Pancreas (tissue), 10 donors: ENCODE results near the gene EFNA4. TPM values are rescaled to one million over a fixed set of nuclear protein-coding genes. Genes with fewer than 3 reads are reported as not detected.

Experiments used
- ATAC-seq, 4 donors: fragments of 200-7000 bp; cut with Tn5 transposase; one replicate each; pipeline versions ENCODE4 v1.8.0 to v1.9.1; 2020; ENCODE audit warnings: mild to moderate bottlenecking in 4 of 4, moderate library complexity in 4 of 4
- DNase-seq, 6 donors: peaks; one replicate each; pipeline ENCODE4 v3.0.0-alpha.2; 2020
- FAIRE-seq: peaks from 2 replicates; lab custom pipeline; 2012; peaks lifted over from hg19 to GRCh38; lab: Jason Lieb, UNC
- H3K27ac ChIP-seq, 4 donors: fragments of 200-600 bp; sonication (generic); 1 replicate in 3 of 4; 2 replicates in 1 of 4; pipeline versions ENCODE4 v1.5.0 to v1.8.0; 2020
- H3K27me3 ChIP-seq, 4 donors: fragments of 200-600 bp; one replicate each; pipeline ENCODE4 v1.8.0; 2021
- H3K36me3 ChIP-seq, 3 donors: fragments of 200-600 bp; sonication (generic) in 1 of 3; one replicate each; pipeline versions ENCODE4 v1.5.0 to v1.8.0; 2020 to 2021
- H3K4me1 ChIP-seq, 3 donors: fragments of 200-600 bp; one replicate each; pipeline ENCODE4 v1.8.0; 2021
- H3K4me3 ChIP-seq, 4 donors: fragments of 200-600 bp; sonication (generic) in 2 of 4; one replicate each; pipeline versions ENCODE4 v1.5.0 to v1.8.0; 2020 to 2021
- H3K9me3 ChIP-seq, 4 donors: fragments of 200-600 bp; one replicate each; pipeline ENCODE4 v1.8.0; 2021
- CTCF ChIP-seq, 4 donors: fragments of 200-600 bp; sonication (generic) in 3 of 4; IDR thresholded peaks; one replicate each; pipeline versions ENCODE4 v1.5.0 to v1.8.0; 2021; ENCODE audit warnings: antibody characterized with exemption in 4 of 4
- WGBS, 2 donors: extraction: QIAGEN DNeasy Blood & Tissue Kit; methylation state at CpG; one replicate each; pipeline ENCODE4 v1.1.7; 2013; 5-methylcytosine and 5-hydroxymethylcytosine counted together
- intact Hi-C, 3 donors: fragments of 100-400 bp; cut with DNase I; formaldehyde crosslinking; loops; one replicate each; pipeline versions ENCODE4 v1.11.1 to v1.14.2; 2022
- polyA plus RNA-seq, 2 donors: library from polyadenylated mRNA; stranded (reverse); fragments of 200-250 nt; gene quantifications; one replicate each; pipeline ENCODE4 v1.2.3, GENCODE V29; 2013
- total RNA-seq, 6 donors: library from RNA; stranded (reverse); fragmentation: NEBNext Ultra II Directional in 4 of 6; extraction: Animal tissue kit (Norgen Biotek cat#: 25700) in 4 of 6; gene quantifications; one replicate each; pipeline versions ENCODE4 v1.2.1 to v1.2.4, GENCODE V29; 2021 to 2023
- donor health status: healthy with polysubstance abuse.
- donor health status: DM: no; HTN: no; CAD: no; lungs with moderate emphysema.
- donor health status: DM: no; HTN: no; CAD: no.
- donor health status: control.
- donor health status: control.
- donor health status: Bipolar disorder and iron deficiency.
- donor health status: DM: yes; HTN: yes; CAD: no.
- donor health status: DM: no; HTN: no; CAD: no.
- donor health status: DM: no; HTN: no; CAD: no.
- donor health status: DM: yes; HTN: yes; CAD: no.

EFNA4 gene
- total and polyA plus RNA-seq, 8 donors: 2.1 to 6.2 (median 3.8) TPM

- TF ChIP-seq CTCF (IDR thresholded peaks at IDR 0.05): no peak
- WGBS, 2 donors: 80 to 81% methylated on average over 8 of the region's 8 CpGs
- Histone ChIP-seq H3K27me3 (no peaks in the 10 kb centered on the region), H3K4me3 (no peak overlapping the region), H3K4me1 (peaks cover 0 to 8% (median 5%) of the 10 kb centered on the region in 3 donors), H3K36me3 (no peaks in the 10 kb centered on the region), H3K9me3 (no peaks in the 10 kb centered on the region), H3K27ac (no peak overlapping the region)
- intact Hi-C loops: no loop called here
- DNase-seq: no peak
- no peak for ATAC-seq
- FAIRE-seq: no peak
These were observed 41.2 kb upstream of the EFNA4 start for GRCh38 chr1:155022136-155022926.

- peak in 3 of 4 donors; percentile 20 to 30 (median 28) for ATAC-seq
- 33 to 34% methylated on average over 4 of the region's 4 CpGs for WGBS, 2 donors
These were observed 40.7 kb upstream of the EFNA4 start for GRCh38 chr1:155022927-155023236.

GRCh38 chr1:155023627-155024026, 39.9 kb upstream of the EFNA4 start:
- H3K4me3 ChIP-seq: no peak overlapping the region
- H3K27ac ChIP-seq: no peak overlapping the region
- DNase-seq (peak in 1 of 6 donors; percentile 32), FAIRE-seq (no peak), ATAC-seq (no peak)
- TF ChIP-seq CTCF (IDR thresholded peaks at IDR 0.05): no peak
- intact Hi-C loops: no loop called here
- no peaks in the 10 kb centered on the region for H3K9me3 ChIP-seq
- no peaks in the 10 kb centered on the region for H3K27me3 ChIP-seq
- 63 to 77% methylated on average over 5 of the region's 5 CpGs for WGBS, 2 donors
- no peaks in the 10 kb centered on the region for H3K4me1 ChIP-seq
- no peaks in the 10 kb centered on the region for H3K36me3 ChIP-seq

More at GRCh38 chr1:155022927-155023236, 40.7 kb upstream of the EFNA4 start:
- Histone ChIP-seq H3K27me3 (no peaks in the 10 kb centered on the region), H3K9me3 (no peaks in the 10 kb centered on the region), H3K36me3 (no peaks in the 10 kb centered on the region), H3K27ac (no peak overlapping the region), H3K4me3 (no peak overlapping the region), H3K4me1 (peaks cover 0 to 3% (median 2%) of the 10 kb centered on the region in 3 donors)
- FAIRE-seq: no peak
- intact Hi-C loops: no loop called here
- peak in 2 of 6 donors; percentile 41 to 47 for DNase-seq
- TF ChIP-seq CTCF (IDR thresholded peaks at IDR 0.05): no peak

- DNase-seq: no peak
- H3K4me3 ChIP-seq: no peak overlapping the region
- intact Hi-C loops: no loop called here
These were observed 39.2 kb upstream of the EFNA4 start for GRCh38 chr1:155024315-155024714.

More at GRCh38 chr1:155024315-155024714, 39.2 kb upstream of the EFNA4 start:
- Histone ChIP-seq H3K9me3 (no peaks in the 10 kb centered on the region), H3K4me1 (no peaks in the 10 kb centered on the region), H3K36me3 (no peaks in the 10 kb centered on the region), H3K27me3 (no peaks in the 10 kb centered on the region), H3K27ac (no peak overlapping the region)
- WGBS, 2 donors: 84 to 93% methylated on average over 9 of the region's 9 CpGs
- no peak for FAIRE-seq
- no peak for TF ChIP-seq CTCF (IDR thresholded peaks at IDR 0.05)
- no peak for ATAC-seq
